HEK293 (cell line): ENCODE measurements around the gene HMGB2.
A peak's percentile ranks its signal among the peaks of the same experiment; 100 is the strongest.

Experiments used
- ATF2 ChIP-seq: fragments of 450-650 bp; formaldehyde crosslinking; IDR thresholded peaks from 2 replicates; pipeline ENCODE4 v1.5.1; 2016; ENCODE audit warnings: missing biosample characterization, missing genetic modification characterization, low read depth
- CTCF ChIP-seq: fragments of 450-650 bp; formaldehyde crosslinking; IDR thresholded peaks from 2 replicates; pipeline ENCODE4 v1.5.1; 2016; ENCODE audit warnings: missing biosample characterization, missing genetic modification characterization
- KLF17 ChIP-seq: fragments of 450-650 bp; formaldehyde crosslinking; IDR thresholded peaks from 2 replicates; pipeline ENCODE4 v1.5.1; 2016; ENCODE audit warnings: missing biosample characterization, missing genetic modification characterization
- TRIM28 ChIP-seq: IDR thresholded peaks from 2 replicates; pipeline ENCODE4 v1.6.1; 2011; ENCODE audit warnings: low read length, control low read depth, borderline replicate concordance
- TSHZ1 ChIP-seq: fragments of 450-650 bp; formaldehyde crosslinking; IDR thresholded peaks from 2 replicates; pipeline ENCODE4 v1.5.1; 2016; ENCODE audit warnings: missing biosample characterization, missing genetic modification characterization, borderline replicate concordance
- ZBTB1 ChIP-seq: fragments of 450-650 bp; formaldehyde crosslinking; IDR thresholded peaks from 2 replicates; pipeline ENCODE4 v1.5.1; 2016; ENCODE audit warnings: missing biosample characterization, missing genetic modification characterization
- ZBTB20 ChIP-seq: fragments of 450-650 bp; formaldehyde crosslinking; IDR thresholded peaks from 2 replicates; pipeline ENCODE4 v1.5.1; 2016; ENCODE audit warnings: missing biosample characterization, missing genetic modification characterization
- ZBTB26 ChIP-seq: fragments of 450-650 bp; formaldehyde crosslinking; optimal IDR thresholded peaks from 2 replicates; pipeline ENCODE3; 2016; ENCODE audit warnings: missing biosample characterization, mild to moderate bottlenecking, missing genetic modification characterization
- ZBTB6 ChIP-seq: fragments of 450-650 bp; formaldehyde crosslinking; IDR thresholded peaks from 2 replicates; pipeline ENCODE4 v1.5.1; 2017; ENCODE audit warnings: missing biosample characterization, missing genetic modification characterization
- ZBTB7A ChIP-seq: fragments of 450-650 bp; formaldehyde crosslinking; IDR thresholded peaks from 2 replicates; pipeline ENCODE4 v1.5.1; 2016; ENCODE audit warnings: low read depth, missing biosample characterization, missing genetic modification characterization
- ZFHX2 ChIP-seq: fragments of 450-650 bp; formaldehyde crosslinking; conservative IDR thresholded peaks from 2 replicates; pipeline ENCODE4 v1.5.1; 2016; ENCODE audit warnings: missing biosample characterization, missing genetic modification characterization
- ZNF140 ChIP-seq: fragments of 450-650 bp; formaldehyde crosslinking; IDR thresholded peaks from 2 replicates; pipeline ENCODE4 v1.5.1; 2016; ENCODE audit warnings: missing biosample characterization, missing genetic modification characterization
- ZNF221 ChIP-seq: fragments of 450-650 bp; formaldehyde crosslinking; IDR thresholded peaks from 2 replicates; pipeline ENCODE4 v1.5.1; 2017; ENCODE audit warnings: missing biosample characterization, missing genetic modification characterization, borderline replicate concordance
- ZNF239 ChIP-seq: fragments of 450-650 bp; formaldehyde crosslinking; IDR thresholded peaks from 2 replicates; pipeline ENCODE4 v1.5.1; 2016; ENCODE audit warnings: missing biosample characterization, missing genetic modification characterization
- ZNF24 ChIP-seq: fragments of 450-650 bp; formaldehyde crosslinking; IDR thresholded peaks from 2 replicates; pipeline ENCODE4 v1.5.1; 2016; ENCODE audit warnings: missing biosample characterization, missing genetic modification characterization
- ZNF248 ChIP-seq: fragments of 450-650 bp; formaldehyde crosslinking; IDR thresholded peaks from 2 replicates; pipeline ENCODE4 v1.5.1; 2017; ENCODE audit warnings: missing biosample characterization, missing genetic modification characterization
- ZNF366 ChIP-seq: fragments of 450-650 bp; formaldehyde crosslinking; conservative IDR thresholded peaks from 2 replicates; pipeline ENCODE4 v1.5.1; 2016; ENCODE audit warnings: missing biosample characterization, missing genetic modification characterization
- ZNF391 ChIP-seq: fragments of 450-650 bp; formaldehyde crosslinking; IDR thresholded peaks from 2 replicates; pipeline ENCODE4 v1.5.1; 2016; ENCODE audit warnings: low read depth, missing biosample characterization, missing genetic modification characterization, borderline replicate concordance
- ZNF423 ChIP-seq: fragments of 450-650 bp; formaldehyde crosslinking; IDR thresholded peaks from 2 replicates; pipeline ENCODE4 v1.5.1; 2016; ENCODE audit warnings: missing biosample characterization, missing genetic modification characterization
- ZNF449 ChIP-seq: fragments of 450-650 bp; formaldehyde crosslinking; IDR thresholded peaks from 2 replicates; pipeline ENCODE4 v1.5.1; 2017; ENCODE audit warnings: missing biosample characterization, mild to moderate bottlenecking, missing genetic modification characterization, moderate library complexity
- ZNF488 ChIP-seq: fragments of 450-650 bp; formaldehyde crosslinking; IDR thresholded peaks from 2 replicates; pipeline ENCODE4 v1.5.1; 2016; ENCODE audit warnings: missing biosample characterization, missing genetic modification characterization
- ZNF513 ChIP-seq: fragments of 450-650 bp; IDR thresholded peaks from 2 replicates; pipeline ENCODE4 v1.5.1; 2018; ENCODE audit warnings: missing biosample characterization, missing genetic modification characterization
- ZNF549 ChIP-seq: fragments of 450-650 bp; IDR thresholded peaks from 2 replicates; pipeline ENCODE4 v1.5.1; 2018; ENCODE audit warnings: missing biosample characterization, missing genetic modification characterization, mild to moderate bottlenecking, inconsistent platforms, moderate library complexity
- ZNF600 ChIP-seq: fragments of 450-650 bp; formaldehyde crosslinking; IDR thresholded peaks from 2 replicates; pipeline ENCODE4 v1.5.1; 2016; ENCODE audit warnings: missing biosample characterization, missing genetic modification characterization
- ZNF621 ChIP-seq: fragments of 450-650 bp; formaldehyde crosslinking; IDR thresholded peaks from 2 replicates; pipeline ENCODE4 v1.5.1; 2017; ENCODE audit warnings: missing biosample characterization, missing genetic modification characterization

Gene HMGB2

GRCh38 chr4:173333658-173334084 is 487 bp downstream of the HMGB2 start (continued):
- peak; percentile 52 for TF ChIP-seq ZBTB26 (tag by site-specific recombination)
- no peak for TF ChIP-seq ZNF391 (tag by site-specific recombination)
- TF ChIP-seq TRIM28: no peak
- no peak for TF ChIP-seq ZNF621
- TF ChIP-seq ZNF24: no peak
- no peak for TF ChIP-seq ZNF221
- TF ChIP-seq ZBTB7A (tag by site-specific recombination): no peak
- no peak for TF ChIP-seq ZBTB6 (tag by site-specific recombination)
- no peak for TF ChIP-seq ZNF239 (tag by site-specific recombination)
- no peak for TF ChIP-seq ATF2 (tag by site-specific recombination)
- no peak for TF ChIP-seq ZNF449 (tag by site-specific recombination)
- TF ChIP-seq TSHZ1 (tag by site-specific recombination): no peak
- no peak for TF ChIP-seq CTCF (tag by site-specific recombination)
- peak; percentile 66 for TF ChIP-seq ZNF513 (tag by site-specific recombination)
- no peak for TF ChIP-seq ZNF248 (tag by site-specific recombination)
- TF ChIP-seq ZFHX2 (tag by site-specific recombination): peak; percentile 26; the same call in 1 of the 2 replicates
- no peak for TF ChIP-seq ZNF366 (tag by site-specific recombination)
- no peak for TF ChIP-seq ZNF549 (tag by site-specific recombination)
- TF ChIP-seq ZNF423 (tag by site-specific recombination): no peak
- no peak for TF ChIP-seq ZNF488 (tag by site-specific recombination)
- TF ChIP-seq ZNF140: no peak
- TF ChIP-seq ZBTB20: 0 out of 2 replicates have a peak, but pooled peaks have one; percentile 35
- TF ChIP-seq ZNF600 (tag by site-specific recombination): no peak
- no peak for TF ChIP-seq ZBTB1 (tag by site-specific recombination)
- no peak for TF ChIP-seq KLF17 (tag by site-specific recombination)
- TF ChIP-seq, all 188 proteins: peak for 5
